ENCODE measurements around the gene CDC42BPB.

DNA sequence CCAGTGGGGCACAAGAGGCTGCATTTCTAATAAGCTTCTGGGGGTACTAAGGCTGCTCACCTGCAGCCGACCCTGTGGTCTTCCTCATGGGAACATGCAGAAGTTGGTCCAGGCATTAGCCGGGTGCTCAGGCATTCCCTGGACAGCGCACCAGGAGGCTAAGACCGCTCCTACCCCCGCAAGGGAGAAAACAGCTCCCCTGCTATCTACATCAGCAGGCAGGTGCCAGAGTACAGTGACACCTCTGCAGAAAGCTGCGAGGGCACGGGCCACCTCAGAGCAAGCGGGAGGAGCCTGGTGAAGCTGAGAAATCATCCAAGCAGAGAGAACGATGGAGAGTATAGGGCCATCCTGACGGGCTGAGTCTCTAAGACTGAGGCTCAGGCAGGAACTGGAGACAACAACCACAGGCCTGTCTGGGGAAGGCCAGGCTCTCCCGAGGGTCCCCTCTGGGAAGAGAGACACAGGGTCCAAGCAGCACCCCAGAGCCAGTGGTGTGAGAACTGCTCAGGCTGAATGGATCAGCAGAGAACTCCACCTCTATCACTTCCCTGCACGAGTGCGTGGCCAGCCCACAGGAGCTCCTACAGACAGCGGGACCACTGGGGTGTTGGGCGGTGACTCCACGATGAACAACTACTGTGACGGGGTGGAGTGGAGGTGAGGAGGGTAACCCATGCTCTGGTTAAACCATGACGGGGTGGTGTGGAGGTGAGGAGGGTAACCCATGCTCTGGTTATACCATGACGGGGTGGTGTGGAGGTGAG, 72.8 kb downstream of the CDC42BPB start:
- TF ChIP-seq, protein P1, sequence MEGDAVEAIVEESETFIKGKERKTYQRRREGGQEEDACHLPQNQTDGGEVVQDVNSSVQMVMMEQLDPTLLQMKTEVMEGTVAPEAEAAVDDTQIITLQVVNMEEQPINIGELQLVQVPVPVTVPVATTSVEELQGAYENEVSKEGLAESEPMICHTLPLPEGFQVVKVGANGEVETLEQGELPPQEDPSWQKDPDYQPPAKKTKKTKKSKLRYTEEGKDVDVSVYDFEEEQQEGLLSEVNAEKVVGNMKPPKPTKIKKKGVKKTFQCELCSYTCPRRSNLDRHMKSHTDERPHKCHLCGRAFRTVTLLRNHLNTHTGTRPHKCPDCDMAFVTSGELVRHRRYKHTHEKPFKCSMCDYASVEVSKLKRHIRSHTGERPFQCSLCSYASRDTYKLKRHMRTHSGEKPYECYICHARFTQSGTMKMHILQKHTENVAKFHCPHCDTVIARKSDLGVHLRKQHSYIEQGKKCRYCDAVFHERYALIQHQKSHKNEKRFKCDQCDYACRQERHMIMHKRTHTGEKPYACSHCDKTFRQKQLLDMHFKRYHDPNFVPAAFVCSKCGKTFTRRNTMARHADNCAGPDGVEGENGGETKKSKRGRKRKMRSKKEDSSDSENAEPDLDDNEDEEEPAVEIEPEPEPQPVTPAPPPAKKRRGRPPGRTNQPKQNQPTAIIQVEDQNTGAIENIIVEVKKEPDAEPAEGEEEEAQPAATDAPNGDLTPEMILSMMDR (IDR thresholded peaks at IDR 0.05): no peak
- TF ChIP-seq POLR2A (IDR thresholded peaks at IDR 0.05): no peak

All from breast epithelium (tissue), 3 donors.